H9 (cell line): ENCODE data around the gene NR3C2. TPM values are rescaled to one million over a fixed set of nuclear protein-coding genes. Genes with fewer than 3 reads are reported as not detected.

Source experiments
- DNase-seq: peaks from one replicate; pipeline ENCODE4 v3.0.0-alpha.2; 2017
- H2AFZ ChIP-seq: one replicate; pipeline ENCODE4 v1.6.1; 2013; ENCODE audit warnings: mild to moderate bottlenecking, low read length, control low read depth, moderate library complexity
- H2AK5ac ChIP-seq: 2 replicates; pipeline ENCODE4 v1.6.1; 2013; ENCODE audit warnings: low read length, control low read depth, mixed read lengths; ENCODE audit not compliant: insufficient read length
- H2BK120ac ChIP-seq: one replicate; pipeline ENCODE4 v1.6.1; 2013; ENCODE audit warnings: low read depth, mild to moderate bottlenecking, low read length, control low read depth, inconsistent platforms; ENCODE audit not compliant: poor library complexity, severe bottlenecking
- H2BK12ac ChIP-seq: 2 replicates; pipeline ENCODE4 v1.6.1; 2013; ENCODE audit warnings: low read length, control low read depth, mixed read lengths, low read depth; ENCODE audit not compliant: insufficient read length
- H2BK15ac ChIP-seq: 2 replicates; pipeline ENCODE4 v1.6.1; 2013; ENCODE audit warnings: low read depth, low read length, control low read depth
- H2BK20ac ChIP-seq: one replicate; pipeline ENCODE4 v1.6.1; 2013; ENCODE audit warnings: low read depth, mild to moderate bottlenecking, low read length, control low read depth, inconsistent platforms; ENCODE audit not compliant: poor library complexity, severe bottlenecking
- H2BK5ac ChIP-seq: 2 replicates; pipeline ENCODE4 v1.6.1; 2013; ENCODE audit warnings: low read length, control low read depth, mixed read lengths; ENCODE audit not compliant: insufficient read length
- H3K14ac ChIP-seq: 2 replicates; pipeline ENCODE4 v1.6.1; 2013; ENCODE audit warnings: low read length, control low read depth; ENCODE audit not compliant: insufficient read depth
- H3K18ac ChIP-seq: 2 replicates; pipeline ENCODE4 v1.6.1; 2013; ENCODE audit warnings: low read depth, mild to moderate bottlenecking, mixed read lengths, low read length, control low read depth; ENCODE audit not compliant: insufficient read length
- H3K23ac ChIP-seq: 2 replicates; pipeline ENCODE4 v1.6.1; 2013; ENCODE audit warnings: low read length, control low read depth, mixed read lengths, low read depth; ENCODE audit not compliant: insufficient read length
- H3K23me2 ChIP-seq: 2 replicates; pipeline ENCODE4 v1.6.1; 2013; ENCODE audit warnings: low read depth, mild to moderate bottlenecking, mixed read lengths, low read length, control low read depth; ENCODE audit not compliant: insufficient read length, poor library complexity, severe bottlenecking
- H3K27ac ChIP-seq: 2 replicates; pipeline ENCODE4 v1.5.1; 2013; ENCODE audit warnings: low read length, control low read depth, mixed read lengths, low read depth; ENCODE audit not compliant: insufficient read length
- H3K27me3 ChIP-seq: 2 replicates; pipeline ENCODE4 v1.6.1; 2013; ENCODE audit warnings: low read length, control low read depth, inconsistent platforms; ENCODE audit not compliant: insufficient read depth
- H3K4ac ChIP-seq: 2 replicates; pipeline ENCODE4 v1.6.1; 2013; ENCODE audit warnings: low read depth, mild to moderate bottlenecking, control low read depth, inconsistent platforms, low read length, moderate library complexity
- H3K4me1 ChIP-seq: 2 replicates; pipeline ENCODE4 v1.6.1; 2013; ENCODE audit warnings: low read length, control low read depth, inconsistent platforms; ENCODE audit not compliant: insufficient read depth
- H3K4me2 ChIP-seq: 2 replicates; pipeline ENCODE4 v1.6.1; 2013; ENCODE audit warnings: low read length, control low read depth, mixed read lengths; ENCODE audit not compliant: insufficient read length, insufficient read depth
- H3K56ac ChIP-seq: 2 replicates; pipeline ENCODE4 v1.6.1; 2013; ENCODE audit warnings: low read depth, mild to moderate bottlenecking, mixed read lengths, low read length, control low read depth; ENCODE audit not compliant: insufficient read length
- H3K79me1 ChIP-seq: 2 replicates; pipeline ENCODE4 v1.6.1; 2013; ENCODE audit warnings: low read depth, mild to moderate bottlenecking, moderate library complexity, low read length, control low read depth, inconsistent platforms; ENCODE audit not compliant: insufficient read depth, poor library complexity, severe bottlenecking
- H3K79me2 ChIP-seq: 2 replicates; pipeline ENCODE4 v1.6.1; 2013; ENCODE audit warnings: low read length, control low read depth, inconsistent platforms; ENCODE audit not compliant: insufficient read depth
- H3K9ac ChIP-seq: 2 replicates; pipeline ENCODE4 v1.6.1; 2013; ENCODE audit warnings: low read length, control low read depth, mixed read lengths; ENCODE audit not compliant: insufficient read length; ENCODE audit errors: extremely low read depth
- H3K9me3 ChIP-seq: one replicate; pipeline ENCODE4 v1.6.1; 2013; ENCODE audit warnings: low read depth, low read length, inconsistent platforms; ENCODE audit not compliant: control insufficient read depth
- H3T11ph ChIP-seq: one replicate; pipeline ENCODE4 v1.6.1; 2013; ENCODE audit warnings: mild to moderate bottlenecking, low read length, control low read depth, inconsistent platforms
- H4K20me1 ChIP-seq: one replicate; pipeline ENCODE4 v1.6.1; 2013; ENCODE audit not compliant: control insufficient read depth, insufficient read length, insufficient read depth
- H4K5ac ChIP-seq: 2 replicates; pipeline ENCODE4 v1.6.1; 2013; ENCODE audit warnings: low read depth, mild to moderate bottlenecking, mixed read lengths, low read length, control low read depth; ENCODE audit not compliant: insufficient read length
- H4K8ac ChIP-seq: replicated peaks from 2 replicates; pipeline ENCODE4 v1.6.1; 2013; ENCODE audit warnings: low read length, control low read depth, mixed read lengths, low read depth; ENCODE audit not compliant: insufficient read length
- H4K91ac ChIP-seq: 2 replicates; pipeline ENCODE4 v1.6.1; 2013; ENCODE audit warnings: low read depth, mild to moderate bottlenecking, moderate library complexity, mixed read lengths, low read length, control low read depth; ENCODE audit not compliant: insufficient read length
- H3K27ac Mint-ChIP-seq, 3 experiments: 2 replicates in 2 of 3; 3 replicates in 1 of 3; pipeline ENCODE4 v1.8.0; 2020 to 2021; ENCODE audit warnings: mixed read lengths in 3 of 3, mild to moderate bottlenecking in 1 of 3, moderate library complexity in 1 of 3
- H3K27me3 Mint-ChIP-seq: 2 replicates; pipeline ENCODE4 v1.8.0; 2021; ENCODE audit warnings: low read depth, mild to moderate bottlenecking, moderate library complexity, mixed read lengths
- H3K36me3 Mint-ChIP-seq, 3 experiments: 2 replicates in 2 of 3; 3 replicates in 1 of 3; pipeline ENCODE4 v1.8.0; 2020 to 2021; ENCODE audit warnings: low read depth in 3 of 3, mixed read lengths in 3 of 3; ENCODE audit not compliant: insufficient read depth in 1 of 3
- H3K4me1 Mint-ChIP-seq, 2 experiments: 2 replicates each; pipeline ENCODE4 v1.8.0; 2020; ENCODE audit warnings: mixed read lengths in 2 of 2
- H3K4me3 Mint-ChIP-seq, 2 experiments: 2 replicates in 1 of 2; 3 replicates in 1 of 2; pipeline ENCODE4 v1.8.0; 2020 to 2021; ENCODE audit warnings: mild to moderate bottlenecking in 2 of 2, mixed read lengths in 2 of 2, moderate library complexity in 1 of 2
- H3K9me3 Mint-ChIP-seq, 2 experiments: 2 replicates in 1 of 2; 3 replicates in 1 of 2; pipeline ENCODE4 v1.8.0; 2020; ENCODE audit warnings: mild to moderate bottlenecking in 2 of 2, mixed read lengths in 2 of 2, moderate library complexity in 1 of 2
- whole genome bisulfite sequencing: extraction: QIAGEN DNeasy Blood & Tissue Kit; methylation state at CpG from one replicate; pipeline ENCODE4 v1.1.7; 2013; ENCODE audit warnings: missing lambda C conversion rate, low lambda C conversion rate, mixed read lengths; ENCODE audit not compliant: insufficient read length; ENCODE audit errors: extremely low coverage; 5-methylcytosine and 5-hydroxymethylcytosine counted together
- total RNA-seq: library from RNA; stranded (reverse); gene quantifications from 2 replicates; pipeline ENCODE4 v1.2.1, GENCODE V29; 2021
- TF ChIP-seq, protein P1 (sequence below): fragments of 200-600 bp; sonication (generic); conservative IDR thresholded peaks from 3 replicates; pipeline ENCODE4 v1.8.0; 2021; ENCODE audit warnings: antibody characterized with exemption, mild to moderate bottlenecking

NR3C2 gene
- total RNA-seq, 1 experiment from 2014 or later, result 1.4 TPM

DNA sequence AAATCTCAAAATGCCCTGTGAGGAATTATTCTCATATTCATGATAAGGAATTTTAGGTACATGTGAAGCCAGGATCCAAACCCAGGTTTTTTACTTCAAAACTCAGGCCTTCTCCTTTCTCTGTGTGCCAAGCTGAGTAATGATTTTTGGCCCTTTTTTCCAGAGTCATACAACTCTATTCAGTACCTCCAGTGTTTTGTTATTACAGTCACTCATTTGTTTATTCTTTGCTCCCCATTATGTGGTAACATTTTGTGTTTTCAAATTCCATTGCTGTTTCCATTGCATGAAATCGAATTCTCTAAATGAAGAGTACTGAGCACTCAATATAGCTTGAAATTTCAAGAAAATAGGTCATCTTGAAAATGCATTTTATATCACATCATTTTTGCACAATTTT, 315.4 kb downstream of the NR3C2 start:
- H4K5ac ChIP-seq, result no peak overlapping the region
- no peak overlapping the region for H3K23ac ChIP-seq
- no peak overlapping the region for H3K56ac ChIP-seq
- no peaks in the 10 kb centered on the region for H3K27me3 ChIP-seq
- no peaks in the 10 kb centered on the region for H3K79me1 ChIP-seq
- no peaks in the 10 kb centered on the region; the same call in 1 of the 2 replicates for H3K27me3 Mint-ChIP-seq
- no peaks in the 10 kb centered on the region for H3K23me2 ChIP-seq
- H3K27ac Mint-ChIP-seq, result no peak overlapping the region
- no peak overlapping the region for H4K91ac ChIP-seq
- H3K9me3 ChIP-seq, result no peaks in the 10 kb centered on the region
- no peak overlapping the region for H3K4ac ChIP-seq
- no peak overlapping the region for H2BK12ac ChIP-seq
- no peak overlapping the region for H3K18ac ChIP-seq
- peaks cover 30 to 42% of the 10 kb centered on the region in 2 experiments for H3K9me3 Mint-ChIP-seq
- H4K20me1 ChIP-seq, result no peaks in the 10 kb centered on the region
- H4K8ac ChIP-seq, result no peak overlapping the region
- H3K9ac ChIP-seq, result no peak overlapping the region
- no peak overlapping the region for H3K14ac ChIP-seq
- H3K4me3 Mint-ChIP-seq, result no peak overlapping the region
- no peak overlapping the region for H3K27ac ChIP-seq
- no peak overlapping the region for H3K4me2 ChIP-seq
- no peak overlapping the region for H2BK5ac ChIP-seq
- no peak overlapping the region for H2BK15ac ChIP-seq
- H2BK120ac ChIP-seq, result no peak overlapping the region
- TF ChIP-seq, protein P1, sequence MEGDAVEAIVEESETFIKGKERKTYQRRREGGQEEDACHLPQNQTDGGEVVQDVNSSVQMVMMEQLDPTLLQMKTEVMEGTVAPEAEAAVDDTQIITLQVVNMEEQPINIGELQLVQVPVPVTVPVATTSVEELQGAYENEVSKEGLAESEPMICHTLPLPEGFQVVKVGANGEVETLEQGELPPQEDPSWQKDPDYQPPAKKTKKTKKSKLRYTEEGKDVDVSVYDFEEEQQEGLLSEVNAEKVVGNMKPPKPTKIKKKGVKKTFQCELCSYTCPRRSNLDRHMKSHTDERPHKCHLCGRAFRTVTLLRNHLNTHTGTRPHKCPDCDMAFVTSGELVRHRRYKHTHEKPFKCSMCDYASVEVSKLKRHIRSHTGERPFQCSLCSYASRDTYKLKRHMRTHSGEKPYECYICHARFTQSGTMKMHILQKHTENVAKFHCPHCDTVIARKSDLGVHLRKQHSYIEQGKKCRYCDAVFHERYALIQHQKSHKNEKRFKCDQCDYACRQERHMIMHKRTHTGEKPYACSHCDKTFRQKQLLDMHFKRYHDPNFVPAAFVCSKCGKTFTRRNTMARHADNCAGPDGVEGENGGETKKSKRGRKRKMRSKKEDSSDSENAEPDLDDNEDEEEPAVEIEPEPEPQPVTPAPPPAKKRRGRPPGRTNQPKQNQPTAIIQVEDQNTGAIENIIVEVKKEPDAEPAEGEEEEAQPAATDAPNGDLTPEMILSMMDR, result no peak
- H3K79me2 ChIP-seq, result no peaks in the 10 kb centered on the region
- no CpG with 5 or more reads among the region's 1 CpG for WGBS
- H3K36me3 Mint-ChIP-seq, result peaks cover 19 to 34% (median 27%) of the 10 kb centered on the region in 3 experiments
- no peak overlapping the region for H2AFZ ChIP-seq
- no peak for DNase-seq
- no peak overlapping the region for H2AK5ac ChIP-seq
- no peak overlapping the region for H2BK20ac ChIP-seq
- no peaks in the 10 kb centered on the region for H3K4me1 Mint-ChIP-seq
- no peaks in the 10 kb centered on the region; the same call in 1 of the 2 replicates for H3K4me1 ChIP-seq
- H3T11ph ChIP-seq, result no peak overlapping the region
